ENCODE results near the gene SEBOX. TPM values are rescaled to one million over a fixed set of nuclear protein-coding genes. Genes with fewer than 3 reads are reported as not detected.

Gene SEBOX
- total RNA-seq, 1 donor from 2014 or later, result not detected

DNA sequence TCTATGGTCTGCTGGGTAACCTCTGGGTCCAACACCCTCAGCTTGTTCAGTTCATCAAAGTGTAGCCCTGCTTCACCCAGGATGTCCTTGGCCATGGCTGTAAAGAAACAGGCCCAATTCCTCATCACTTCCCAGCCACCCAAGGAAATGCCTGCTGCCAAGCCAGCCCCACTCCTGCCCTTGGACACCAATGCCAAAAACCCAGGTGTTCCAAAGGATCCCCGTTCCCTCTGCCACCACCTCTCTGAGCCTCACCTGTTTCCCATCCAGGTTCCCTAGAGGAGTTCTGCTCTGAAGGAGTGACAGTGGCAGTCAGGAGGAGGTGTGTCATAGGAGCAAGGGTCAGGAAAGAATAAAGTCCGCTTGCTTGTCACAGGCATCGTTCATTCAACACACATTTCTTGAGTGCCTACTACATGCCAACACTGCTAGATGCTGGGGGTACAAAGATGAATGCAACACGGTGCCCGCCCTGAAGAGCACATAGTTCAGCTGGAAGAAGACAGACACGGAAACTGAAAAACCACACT lies 33.0 kb downstream of the SEBOX start:
- Mint-ChIP-seq H3K36me3 (ENCODE audit: low read depth) (peaks cover 3% of the 10 kb centered on the region), H3K27me3 (ENCODE audit: low read depth) (peaks cover 3% of the 10 kb centered on the region), H3K9me3 (no peaks in the 10 kb centered on the region), H3K4me1 (peaks cover 34% of the 10 kb centered on the region), H3K4me3 (peak overlapping the region; percentile 98), H3K27ac (ENCODE audit: unreplicated experiment) (no peak overlapping the region)
- TF ChIP-seq, protein P1, sequence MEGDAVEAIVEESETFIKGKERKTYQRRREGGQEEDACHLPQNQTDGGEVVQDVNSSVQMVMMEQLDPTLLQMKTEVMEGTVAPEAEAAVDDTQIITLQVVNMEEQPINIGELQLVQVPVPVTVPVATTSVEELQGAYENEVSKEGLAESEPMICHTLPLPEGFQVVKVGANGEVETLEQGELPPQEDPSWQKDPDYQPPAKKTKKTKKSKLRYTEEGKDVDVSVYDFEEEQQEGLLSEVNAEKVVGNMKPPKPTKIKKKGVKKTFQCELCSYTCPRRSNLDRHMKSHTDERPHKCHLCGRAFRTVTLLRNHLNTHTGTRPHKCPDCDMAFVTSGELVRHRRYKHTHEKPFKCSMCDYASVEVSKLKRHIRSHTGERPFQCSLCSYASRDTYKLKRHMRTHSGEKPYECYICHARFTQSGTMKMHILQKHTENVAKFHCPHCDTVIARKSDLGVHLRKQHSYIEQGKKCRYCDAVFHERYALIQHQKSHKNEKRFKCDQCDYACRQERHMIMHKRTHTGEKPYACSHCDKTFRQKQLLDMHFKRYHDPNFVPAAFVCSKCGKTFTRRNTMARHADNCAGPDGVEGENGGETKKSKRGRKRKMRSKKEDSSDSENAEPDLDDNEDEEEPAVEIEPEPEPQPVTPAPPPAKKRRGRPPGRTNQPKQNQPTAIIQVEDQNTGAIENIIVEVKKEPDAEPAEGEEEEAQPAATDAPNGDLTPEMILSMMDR (conservative IDR thresholded peaks at IDR 0.05), result no peak
- no peak for DNase-seq (ENCODE audit: low read depth, low spot score)

DNA sequence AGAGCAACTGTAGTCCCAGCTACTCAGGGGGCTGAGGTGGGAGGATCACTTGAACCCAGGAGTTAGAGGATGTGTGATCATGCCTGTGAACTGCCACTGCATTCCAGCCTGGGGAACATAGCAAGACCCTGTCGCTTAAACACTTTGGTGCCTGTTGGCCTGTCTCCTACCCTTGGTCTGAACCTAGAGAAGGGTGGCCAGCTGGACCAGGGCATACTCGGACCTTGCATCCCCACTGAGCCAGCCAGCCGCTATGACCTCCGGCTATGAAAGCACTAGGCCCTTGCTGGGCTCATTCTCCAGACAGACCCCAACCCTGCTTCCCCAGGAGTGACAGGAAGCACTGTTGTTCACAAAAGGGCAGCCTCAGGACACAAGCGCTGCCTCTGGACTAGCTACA lies 34.3 kb downstream of the SEBOX start:
- TF ChIP-seq, protein P1 (conservative IDR thresholded peaks at IDR 0.05), result no peak
- peaks cover 8% of the 10 kb centered on the region for H3K36me3 Mint-ChIP-seq (ENCODE audit: low read depth)
- no peak overlapping the region for H3K27ac Mint-ChIP-seq (ENCODE audit: unreplicated experiment)
- no peak for DNase-seq (ENCODE audit: low read depth, low spot score)
- H3K9me3 Mint-ChIP-seq, result no peaks in the 10 kb centered on the region
- H3K4me3 Mint-ChIP-seq, result no peak overlapping the region
- peaks cover 3% of the 10 kb centered on the region for H3K27me3 Mint-ChIP-seq (ENCODE audit: low read depth)
- peaks cover 24% of the 10 kb centered on the region for H3K4me1 Mint-ChIP-seq

DNA sequence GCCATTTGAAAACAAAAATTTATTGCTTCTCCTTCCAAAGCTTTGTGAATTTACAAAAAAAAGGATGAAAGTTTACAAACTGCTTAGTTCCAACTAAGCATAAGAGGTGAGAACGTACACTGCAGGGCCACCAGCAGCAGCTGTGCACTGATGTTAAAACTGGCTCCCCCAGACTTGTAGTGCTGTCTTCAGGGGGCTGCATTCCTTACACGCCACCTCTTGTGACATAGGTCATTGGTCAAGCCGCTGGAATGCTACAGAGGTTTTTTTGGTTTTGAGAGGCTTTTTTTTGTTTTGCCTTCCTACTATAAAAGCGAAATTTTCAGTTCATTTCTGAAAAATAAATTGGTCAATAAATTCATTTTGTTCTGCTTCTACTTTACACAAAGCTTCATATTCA lies 36.7 kb downstream of the SEBOX start:
- Mint-ChIP-seq H3K27me3 (ENCODE audit: low read depth) (no peaks in the 10 kb centered on the region), H3K27ac (ENCODE audit: unreplicated experiment) (no peak overlapping the region), H3K4me3 (no peak overlapping the region), H3K36me3 (ENCODE audit: low read depth) (peaks cover 11% of the 10 kb centered on the region), H3K4me1 (peaks cover 18% of the 10 kb centered on the region), H3K9me3 (no peaks in the 10 kb centered on the region)
- TF ChIP-seq, protein P1 (conservative IDR thresholded peaks at IDR 0.05), result no peak
- no peak for DNase-seq (ENCODE audit: low read depth, low spot score)

DNA sequence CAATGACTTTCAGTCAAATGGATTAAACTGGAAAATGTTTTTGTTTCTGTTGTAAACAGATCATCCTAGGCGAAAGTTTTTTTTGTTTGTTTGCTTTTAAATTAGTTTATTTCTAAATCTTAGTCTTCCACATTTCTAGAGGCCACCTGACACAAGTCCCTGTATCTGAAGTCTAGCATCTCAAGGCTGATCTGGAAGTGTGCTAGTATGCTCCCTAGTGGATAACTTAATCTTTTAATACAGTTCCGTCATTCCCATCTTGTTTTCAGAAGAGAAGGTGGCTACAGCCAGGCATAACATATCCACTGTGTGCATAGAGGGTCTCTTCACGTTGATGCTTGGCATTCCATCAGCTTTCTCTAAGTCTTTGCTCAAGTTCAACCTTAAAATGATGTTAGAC lies 37.3 kb downstream of the SEBOX start:
- Mint-ChIP-seq H3K9me3 (no peaks in the 10 kb centered on the region), H3K4me3 (no peak overlapping the region), H3K4me1 (peaks cover 24% of the 10 kb centered on the region), H3K36me3 (ENCODE audit: low read depth) (peaks cover 11% of the 10 kb centered on the region), H3K27ac (ENCODE audit: unreplicated experiment) (no peak overlapping the region), H3K27me3 (ENCODE audit: low read depth) (no peaks in the 10 kb centered on the region)
- no peak for DNase-seq (ENCODE audit: low read depth, low spot score)
- TF ChIP-seq, protein P1 (conservative IDR thresholded peaks at IDR 0.05), result no peak

DNA sequence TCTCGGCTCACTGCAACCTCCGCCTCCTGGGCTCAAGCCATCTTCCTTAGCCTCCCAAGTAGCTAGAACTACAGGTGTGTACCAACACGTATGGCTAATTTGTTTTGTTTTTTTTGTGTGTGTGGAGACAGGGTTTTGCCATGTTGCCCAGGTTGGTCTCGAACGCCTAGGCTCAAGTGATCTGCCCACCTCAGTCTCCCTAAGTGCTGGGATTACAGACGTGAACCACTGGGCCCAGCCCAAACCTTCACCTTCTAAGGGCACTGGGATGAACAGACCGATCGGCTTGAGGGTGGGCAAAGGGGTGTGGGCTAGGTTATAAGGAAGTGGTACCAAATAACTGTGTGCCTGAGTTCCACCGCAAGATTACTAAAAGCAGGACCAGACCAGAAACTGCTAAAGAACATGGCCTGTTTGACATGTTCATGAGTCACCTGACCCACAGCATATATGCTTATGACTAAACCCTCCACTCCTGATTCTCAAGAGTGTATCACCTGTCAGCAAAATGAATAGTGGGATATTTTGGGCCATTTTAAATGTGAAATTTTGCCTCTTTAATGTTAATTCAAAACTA lies 37.9 kb downstream of the SEBOX start:
- no peak for DNase-seq (ENCODE audit: low read depth, low spot score)
- no peaks in the 10 kb centered on the region for H3K9me3 Mint-ChIP-seq
- H3K4me1 Mint-ChIP-seq, result peaks cover 29% of the 10 kb centered on the region
- peaks cover 11% of the 10 kb centered on the region for H3K36me3 Mint-ChIP-seq (ENCODE audit: low read depth)
- H3K4me3 Mint-ChIP-seq, result no peak overlapping the region
- H3K27ac Mint-ChIP-seq (ENCODE audit: unreplicated experiment), result no peak overlapping the region
- H3K27me3 Mint-ChIP-seq (ENCODE audit: low read depth), result no peaks in the 10 kb centered on the region
- TF ChIP-seq, protein P1 (conservative IDR thresholded peaks at IDR 0.05), result no peak
